IMR-90 (cell line): ENCODE results near the gene DCDC2. TPM values are rescaled to one million over a fixed set of nuclear protein-coding genes. Genes with fewer than 3 reads are reported as not detected.

Source experiments
- ATAC-seq: fragments of 200-7000 bp; cut with Tn5 transposase; 2 replicates; pipeline ENCODE4 v1.9.1; 2020; ENCODE audit warnings: low read depth, mild to moderate bottlenecking, moderate library complexity
- BruUV-seq: library from RNA; stranded (reverse); fragments of 400-500 nt; replicated peaks from 2 replicates; lab custom pipeline; 2021; lab: Mats Ljungman, UMichigan
- CTCF ChIA-PET: fragments of 300-600 bp; formaldehyde crosslinking; extraction: SDS; loops from one replicate; lab custom pipeline; 2021; ENCODE audit warnings: antibody characterized with exemption; lab: Yijun Ruan, JAX
- POLR2A ChIA-PET: fragments of 300-600 bp; sonication (Branson Sonifier 250); formaldehyde crosslinking; loops from one replicate; lab custom pipeline; 2022; ENCODE audit warnings: antibody characterized with exemption; ENCODE audit not compliant: unreplicated experiment; lab: Charles Lee
- DNase-seq: peaks from one replicate; pipeline ENCODE4 v3.0.0; 2013
- H2AFZ ChIP-seq: replicated peaks from 2 replicates; pipeline ENCODE3; 2013; ENCODE audit warnings: low read length, mild to moderate bottlenecking; ENCODE audit not compliant: poor library complexity
- H2AK5ac ChIP-seq: 2 replicates; pipeline ENCODE4 v1.6.1; 2013; ENCODE audit warnings: low read depth, low read length, inconsistent platforms
- H2AK9ac ChIP-seq: replicated peaks from 2 replicates; pipeline ENCODE3; 2013; ENCODE audit warnings: mild to moderate bottlenecking, low read depth, low read length, moderate library complexity; ENCODE audit not compliant: poor library complexity
- H2BK120ac ChIP-seq: 2 replicates; pipeline ENCODE4 v1.6.1; 2013; ENCODE audit warnings: low read depth, low read length, inconsistent platforms
- H2BK15ac ChIP-seq: 3 replicates; pipeline ENCODE4 v1.6.1; 2013; ENCODE audit warnings: low read depth, low read length, inconsistent platforms
- H2BK20ac ChIP-seq: 2 replicates; pipeline ENCODE4 v1.6.1; 2013; ENCODE audit warnings: low read depth, mild to moderate bottlenecking, inconsistent platforms, low read length, moderate library complexity
- H2BK5ac ChIP-seq: 2 replicates; pipeline ENCODE4 v1.6.1; 2013; ENCODE audit warnings: mild to moderate bottlenecking, low read depth, low read length, inconsistent platforms; ENCODE audit not compliant: poor library complexity, severe bottlenecking
- H3K14ac ChIP-seq: replicated peaks from 2 replicates; pipeline ENCODE4 v1.6.1; 2013; ENCODE audit warnings: low read depth, low read length, inconsistent platforms
- H3K18ac ChIP-seq: 2 replicates; pipeline ENCODE4 v1.6.1; 2013; ENCODE audit warnings: low read depth, low read length, control low read depth
- H3K23ac ChIP-seq: 2 replicates; pipeline ENCODE4 v1.6.1; 2013; ENCODE audit warnings: low read depth, low read length, inconsistent platforms
- H3K27ac ChIP-seq: 2 replicates; pipeline ENCODE4 v1.5.1; 2013; ENCODE audit warnings: mild to moderate bottlenecking, control low read depth, low read length; ENCODE audit not compliant: insufficient read depth
- H3K27me3 ChIP-seq: 2 replicates; pipeline ENCODE4 v1.6.1; 2013; ENCODE audit warnings: low read length; ENCODE audit not compliant: control insufficient read depth, insufficient read depth
- H3K36me3 ChIP-seq: 2 replicates; pipeline ENCODE4 v1.6.1; 2013; ENCODE audit warnings: low read length, mixed read lengths; ENCODE audit not compliant: control insufficient read depth, insufficient read depth
- H3K4ac ChIP-seq: 2 replicates; pipeline ENCODE4 v1.6.1; 2013; ENCODE audit warnings: low read depth, low read length, inconsistent platforms
- H3K4me1 ChIP-seq: 2 replicates; pipeline ENCODE4 v1.6.1; 2013; ENCODE audit warnings: low read length, mixed read lengths; ENCODE audit not compliant: control insufficient read depth, insufficient read depth
- H3K4me2 ChIP-seq: 2 replicates; pipeline ENCODE4 v1.6.1; 2013; ENCODE audit warnings: low read depth, mild to moderate bottlenecking, control low read depth, low read length, moderate library complexity
- H3K4me3 ChIP-seq: 2 replicates; pipeline ENCODE4 v1.5.1; 2013; ENCODE audit warnings: low read depth, mild to moderate bottlenecking, control low read depth, low read length, moderate library complexity; ENCODE audit not compliant: insufficient read depth
- H3K56ac ChIP-seq: 2 replicates; pipeline ENCODE4 v1.6.1; 2013; ENCODE audit warnings: low read length, inconsistent platforms; ENCODE audit not compliant: insufficient read depth; ENCODE audit errors: extremely low read depth
- H3K79me1 ChIP-seq, 2 experiments: 2 replicates each; pipeline ENCODE4 v1.6.1; 2013; ENCODE audit warnings: low read length in 2 of 2, inconsistent platforms in 1 of 2, low read depth in 1 of 2
- H3K9ac ChIP-seq: 2 replicates; pipeline ENCODE4 v1.6.1; 2013; ENCODE audit warnings: low read depth, low read length, control low read depth
- H3K9me1 ChIP-seq: 2 replicates; pipeline ENCODE4 v1.6.1; 2013; ENCODE audit warnings: low read length, inconsistent platforms; ENCODE audit not compliant: insufficient read depth
- H3K9me3 ChIP-seq: 2 replicates; pipeline ENCODE4 v1.6.1; 2013; ENCODE audit warnings: low read length; ENCODE audit not compliant: control insufficient read depth, insufficient read depth
- H4K20me1 ChIP-seq: 2 replicates; pipeline ENCODE4 v1.6.1; 2013; ENCODE audit warnings: low read length, inconsistent platforms; ENCODE audit not compliant: insufficient read depth
- H4K5ac ChIP-seq: 2 replicates; pipeline ENCODE4 v1.6.1; 2013; ENCODE audit warnings: mild to moderate bottlenecking, low read depth, low read length, control low read depth
- H4K8ac ChIP-seq, 2 experiments: 2 replicates each; pipeline ENCODE4 v1.6.1; 2013; ENCODE audit warnings: low read depth in 2 of 2, low read length in 2 of 2, control low read depth in 1 of 2, inconsistent platforms in 1 of 2
- H4K91ac ChIP-seq: 2 replicates; pipeline ENCODE4 v1.6.1; 2013; ENCODE audit warnings: low read depth, low read length, inconsistent platforms; ENCODE audit not compliant: insufficient read depth
- MXI1 ChIP-seq: IDR thresholded peaks from 2 replicates; pipeline ENCODE4 v1.6.1; 2012; ENCODE audit warnings: low read depth, mild to moderate bottlenecking, low read length, moderate library complexity, borderline replicate concordance
- NFE2L2 ChIP-seq: fragments of 150-350 bp; IDR thresholded peaks from 2 replicates; pipeline ENCODE4 v1.6.1; 2016; ENCODE audit warnings: low read depth, mild to moderate bottlenecking, low read length
- USF2 ChIP-seq: fragments of 150-350 bp; IDR thresholded peaks from 2 replicates; pipeline ENCODE4 v1.6.1; 2017; ENCODE audit warnings: mild to moderate bottlenecking, antibody characterized with exemption, low read length, low read depth
- dilution Hi-C: fragments of 300-500 bp; cut with HindIII; formaldehyde crosslinking; loops from one replicate; pipeline ENCODE4 v1.14.3; 2018; ENCODE audit warnings: low sequenced_read_pairs; ENCODE audit not compliant: unreplicated experiment
- in situ Hi-C: fragments of 300-500 bp; cut with MboI; formaldehyde crosslinking; loops from 3 replicates; pipeline ENCODE4 v1.14.3; 2019; ENCODE audit warnings: low sequenced_read_pairs, inconsistent platforms, mixed read lengths
- intact Hi-C: fragments of 100-400 bp; cut with micrococcal nuclease; formaldehyde crosslinking; loops from 2 replicates; pipeline ENCODE4 v1.10.0; 2022
- polyA plus RNA-seq, 3 experiments: library from polyadenylated mRNA; depleted of rRNA; stranded (reverse); fragments of >200 nt; gene quantifications; 2 replicates each; pipeline ENCODE4 v1.2.3, GENCODE V29; 2012; ENCODE audit warnings: low replicate concordance in 1 of 3
- total RNA-seq: library from RNA; depleted of rRNA; stranded (reverse); fragments of >200 nt; gene quantifications from 2 replicates; pipeline ENCODE4 v1.2.3, GENCODE V29; 2012
- TF ChIP-seq, protein P1 (sequence below): conservative IDR thresholded peaks from 2 replicates; pipeline ENCODE4 v1.5.1; 2012; ENCODE audit warnings: mild to moderate bottlenecking, low read depth, low read length, improper control_type of control experiment
- TF ChIP-seq, protein P2 (sequence below): fragments of 150-350 bp; IDR thresholded peaks from 2 replicates; pipeline ENCODE4 v1.6.1; 2016; ENCODE audit warnings: low read depth, mild to moderate bottlenecking, low read length, moderate library complexity, borderline replicate concordance

DCDC2 gene
- total and polyA plus RNA-seq, 2 of the 4 experiments (the other 2 are of a cell fraction), result not detected

DNA sequence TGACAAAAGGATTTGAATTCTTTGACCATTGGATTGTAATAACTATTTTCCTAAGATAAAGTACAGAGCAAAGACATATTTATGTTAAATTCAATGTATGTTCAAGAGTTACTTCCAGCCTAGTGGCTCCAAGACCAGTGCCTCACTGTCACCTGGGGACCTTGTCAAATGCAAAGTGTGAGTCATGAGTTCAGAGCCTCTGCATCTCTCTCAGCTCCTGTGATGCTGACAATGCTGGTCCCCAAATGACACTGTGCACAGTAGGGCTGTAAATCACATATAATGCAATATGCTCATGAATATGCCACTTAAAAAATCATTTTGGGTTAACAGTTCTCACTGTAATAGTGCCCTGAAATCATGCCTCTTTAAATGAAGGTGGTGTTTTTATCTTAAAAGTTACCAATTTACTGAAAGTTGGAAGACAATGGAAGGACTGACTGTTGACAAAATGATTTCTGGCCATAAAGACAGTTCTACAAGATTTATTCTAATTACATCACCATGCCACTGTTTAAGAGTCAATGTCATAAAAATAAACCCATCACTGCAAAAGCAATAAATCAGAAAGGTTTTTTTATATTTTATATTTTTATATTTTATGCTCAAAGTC lies 169.8 kb downstream of the DCDC2 start:
- no peak overlapping the region for H2AK9ac ChIP-seq
- intact Hi-C loops (no loop called here), in situ Hi-C loops (no loop called here), dilution Hi-C loops (no loop called here)
- no peak overlapping the region for H4K5ac ChIP-seq
- H3K4me1 ChIP-seq, result no peaks in the 10 kb centered on the region
- no peak for DNase-seq
- H3K23ac ChIP-seq, result no peak overlapping the region
- no peak overlapping the region for H3K9ac ChIP-seq
- no peak overlapping the region for H4K8ac ChIP-seq
- TF ChIP-seq MXI1, result no peak
- TF ChIP-seq, protein P1, sequence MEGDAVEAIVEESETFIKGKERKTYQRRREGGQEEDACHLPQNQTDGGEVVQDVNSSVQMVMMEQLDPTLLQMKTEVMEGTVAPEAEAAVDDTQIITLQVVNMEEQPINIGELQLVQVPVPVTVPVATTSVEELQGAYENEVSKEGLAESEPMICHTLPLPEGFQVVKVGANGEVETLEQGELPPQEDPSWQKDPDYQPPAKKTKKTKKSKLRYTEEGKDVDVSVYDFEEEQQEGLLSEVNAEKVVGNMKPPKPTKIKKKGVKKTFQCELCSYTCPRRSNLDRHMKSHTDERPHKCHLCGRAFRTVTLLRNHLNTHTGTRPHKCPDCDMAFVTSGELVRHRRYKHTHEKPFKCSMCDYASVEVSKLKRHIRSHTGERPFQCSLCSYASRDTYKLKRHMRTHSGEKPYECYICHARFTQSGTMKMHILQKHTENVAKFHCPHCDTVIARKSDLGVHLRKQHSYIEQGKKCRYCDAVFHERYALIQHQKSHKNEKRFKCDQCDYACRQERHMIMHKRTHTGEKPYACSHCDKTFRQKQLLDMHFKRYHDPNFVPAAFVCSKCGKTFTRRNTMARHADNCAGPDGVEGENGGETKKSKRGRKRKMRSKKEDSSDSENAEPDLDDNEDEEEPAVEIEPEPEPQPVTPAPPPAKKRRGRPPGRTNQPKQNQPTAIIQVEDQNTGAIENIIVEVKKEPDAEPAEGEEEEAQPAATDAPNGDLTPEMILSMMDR, result no peak
- TF ChIP-seq USF2, result no peak
- TF ChIP-seq, protein P2, sequence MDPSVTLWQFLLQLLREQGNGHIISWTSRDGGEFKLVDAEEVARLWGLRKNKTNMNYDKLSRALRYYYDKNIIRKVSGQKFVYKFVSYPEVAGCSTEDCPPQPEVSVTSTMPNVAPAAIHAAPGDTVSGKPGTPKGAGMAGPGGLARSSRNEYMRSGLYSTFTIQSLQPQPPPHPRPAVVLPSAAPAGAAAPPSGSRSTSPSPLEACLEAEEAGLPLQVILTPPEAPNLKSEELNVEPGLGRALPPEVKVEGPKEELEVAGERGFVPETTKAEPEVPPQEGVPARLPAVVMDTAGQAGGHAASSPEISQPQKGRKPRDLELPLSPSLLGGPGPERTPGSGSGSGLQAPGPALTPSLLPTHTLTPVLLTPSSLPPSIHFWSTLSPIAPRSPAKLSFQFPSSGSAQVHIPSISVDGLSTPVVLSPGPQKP, result no peak
- no peak for TF ChIP-seq NFE2L2
- H3K18ac ChIP-seq, result no peak overlapping the region
- no peaks in the 10 kb centered on the region for H3K79me1 ChIP-seq
- H3K4me3 ChIP-seq, result no peak overlapping the region
- H2BK5ac ChIP-seq, result no peak overlapping the region
- no peaks in the 10 kb centered on the region for H3K9me1 ChIP-seq
- no peak overlapping the region for H3K4ac ChIP-seq
- ChIA-PET CTCF (no interaction called here), POLR2A (no interaction called here)
- H3K36me3 ChIP-seq, result no peaks in the 10 kb centered on the region
- no peak overlapping the region for H3K4me2 ChIP-seq
- no TSS peak for BruUV-seq
- peaks cover 3% of the 10 kb centered on the region; the same call in 1 of the 2 replicates for H3K9me3 ChIP-seq
- no peaks in the 10 kb centered on the region for H4K20me1 ChIP-seq
- no peak overlapping the region for H4K91ac ChIP-seq
- no peak overlapping the region for H2AFZ ChIP-seq
- no peaks in the 10 kb centered on the region for H3K27me3 ChIP-seq
- ATAC-seq, result no peak
- no peak overlapping the region for H3K56ac ChIP-seq
- H2BK20ac ChIP-seq, result no peak overlapping the region
- H3K14ac ChIP-seq, result no peak overlapping the region
- H2AK5ac ChIP-seq, result no peak overlapping the region
- H3K27ac ChIP-seq, result no peak overlapping the region
- no peak overlapping the region for H2BK120ac ChIP-seq
- no peak overlapping the region for H2BK15ac ChIP-seq
